ENCODE results near the gene FGD1.
A peak's percentile ranks its signal among the peaks of the same experiment; 100 is the strongest.

The FGD1 gene

DNA sequence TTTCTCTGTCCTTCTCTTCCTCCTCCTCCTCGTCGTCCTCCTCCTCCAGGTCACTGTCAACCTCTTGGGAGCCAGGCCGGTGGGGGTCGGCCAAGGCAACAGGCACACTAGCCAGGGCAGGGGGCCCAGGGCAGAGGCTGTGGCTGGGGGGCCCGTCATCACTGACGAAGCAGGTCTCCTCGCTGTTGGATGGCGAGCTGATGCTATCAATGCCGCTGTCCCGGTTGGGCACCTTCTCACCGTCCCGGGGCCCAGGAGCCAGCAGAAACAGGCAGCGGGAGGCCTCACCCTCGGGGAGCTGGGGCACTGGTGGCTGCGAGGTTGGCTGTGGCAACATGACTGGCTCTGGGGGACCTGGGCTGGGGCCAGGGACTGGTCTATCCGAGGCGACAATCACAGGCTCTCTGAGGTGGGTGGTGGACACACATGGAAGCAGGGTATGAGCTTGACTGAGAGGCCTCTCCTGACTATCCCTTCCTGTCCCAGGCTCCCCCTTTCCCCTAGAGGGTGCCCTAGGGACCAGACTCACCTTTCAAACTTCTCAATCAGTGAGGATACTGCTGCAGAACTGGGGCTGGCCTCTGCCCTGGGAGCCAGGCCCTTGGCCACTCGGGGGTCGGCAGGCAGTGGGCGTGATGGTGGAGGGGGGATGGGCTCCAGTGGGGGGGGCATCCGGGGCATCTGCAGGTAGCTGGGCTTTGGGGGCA lies 25.8 kb downstream of the FGD1 start:
- no peak for DNase-seq

GRCh38 chrX:54452920-54453319 lies 43.1 kb downstream of the FGD1 start:
- no peak for DNase-seq

DNA sequence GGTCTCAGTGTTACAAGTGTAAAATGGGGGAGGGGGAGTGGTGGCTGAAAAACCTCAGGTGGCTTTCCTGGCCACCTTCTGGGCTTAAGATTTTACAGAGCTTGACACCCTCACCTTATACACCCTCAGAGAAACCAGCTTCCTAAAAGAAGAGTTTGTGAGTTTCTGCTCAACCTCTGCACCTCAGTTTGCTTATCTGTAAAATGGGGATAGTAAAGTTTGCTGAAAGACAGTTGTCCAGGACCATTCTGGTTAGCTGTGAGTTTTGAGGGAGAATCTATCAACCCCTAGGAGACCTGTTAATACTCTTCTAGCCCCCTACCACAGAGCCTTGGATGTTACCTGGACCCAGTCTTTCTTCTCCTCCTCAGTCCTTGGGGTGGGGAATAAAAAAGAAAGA lies 46.1 kb downstream of the FGD1 start:
- DNase-seq = no peak

DNA sequence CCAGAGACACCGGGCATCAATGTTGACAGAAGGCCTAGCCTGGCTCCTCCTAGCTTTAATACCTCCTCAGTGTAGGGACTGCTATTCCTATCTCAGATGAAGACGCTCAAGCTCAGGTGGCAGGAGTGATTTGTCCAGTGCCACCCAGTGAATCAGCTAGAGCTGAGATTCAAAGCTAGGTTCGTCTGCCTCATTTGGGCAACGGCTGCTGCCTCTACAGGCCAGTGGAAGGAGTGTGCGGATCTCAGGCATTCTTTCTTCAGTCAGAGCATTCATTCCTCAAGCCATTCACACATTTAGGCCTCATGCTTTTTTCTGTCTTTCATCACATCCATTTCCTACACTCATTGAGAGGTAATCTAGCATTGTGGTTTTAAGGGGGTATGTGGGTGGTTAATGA lies 48.6 kb downstream of the FGD1 start:
- DNase-seq = no peak

- no peak for DNase-seq
Measured at GRCh38 chrX:54446084-54446483, 50.0 kb downstream of the FGD1 start.

DNA sequence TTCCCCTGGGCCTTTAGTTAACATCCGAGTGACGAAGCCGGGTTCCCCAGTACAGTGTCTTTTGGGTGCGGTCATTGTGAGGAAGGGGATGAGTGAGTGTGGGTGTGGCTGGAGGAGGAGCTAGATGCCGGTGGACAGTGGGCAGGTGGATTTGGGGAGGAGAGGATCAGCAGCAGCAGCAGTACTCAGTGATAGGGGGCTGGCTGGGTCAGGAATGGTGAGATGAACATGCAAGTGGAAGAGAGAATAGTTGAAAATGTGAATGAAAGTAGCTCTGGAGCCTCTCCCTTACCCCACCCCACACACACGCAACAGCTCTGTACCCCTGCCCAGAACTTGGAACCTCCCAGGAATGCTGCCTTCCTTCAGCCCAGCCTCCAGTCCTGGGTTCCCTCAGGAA lies 51.3 kb downstream of the FGD1 start:
- DNase-seq = no peak

GRCh38 chrX:54442790-54443189 lies 53.2 kb downstream of the FGD1 start:
- no peak for DNase-seq

DNA sequence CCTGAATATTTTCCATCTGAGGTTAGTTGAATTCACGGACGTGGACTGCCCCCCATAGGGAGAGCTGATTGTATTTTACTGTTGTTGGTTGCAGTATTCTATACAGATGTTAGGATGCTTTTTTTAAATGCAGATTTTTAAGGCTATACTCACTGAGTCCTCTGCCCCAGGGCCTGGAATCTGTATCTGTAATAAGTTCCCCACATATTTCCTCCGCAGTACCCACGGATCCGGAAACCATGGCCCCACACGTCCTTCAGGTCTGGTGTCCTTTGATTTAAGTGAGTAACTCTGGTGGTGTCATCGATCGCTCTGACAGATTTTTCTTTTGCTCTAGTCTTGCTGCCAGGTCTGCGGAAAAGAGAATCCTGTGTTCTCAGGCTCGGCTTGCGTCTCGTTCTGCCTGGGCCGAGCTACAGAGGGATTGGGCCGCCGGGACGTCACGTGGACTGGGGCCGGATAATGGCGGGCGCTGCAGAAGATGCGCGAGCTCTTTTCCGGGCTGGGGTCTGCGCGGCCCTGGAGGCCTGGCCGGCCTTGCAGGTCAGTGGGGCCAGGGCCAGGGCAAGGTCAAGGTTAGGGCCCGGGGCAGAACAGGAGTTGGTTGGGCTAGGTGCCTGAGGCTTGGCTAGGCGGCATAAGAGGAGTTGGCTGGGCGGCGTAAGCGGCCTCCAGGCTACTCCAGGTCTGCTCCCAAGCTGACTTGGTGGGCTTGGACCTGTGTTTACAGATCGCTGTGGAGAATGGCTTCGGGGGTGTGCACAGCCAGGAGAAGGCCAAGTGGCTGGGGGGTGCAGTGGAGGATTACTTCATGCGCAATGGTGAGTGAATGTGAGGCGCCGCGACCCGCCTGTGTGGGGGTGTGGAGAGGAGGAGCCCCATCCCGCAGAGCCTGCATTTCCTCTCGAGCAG lies 55.8 kb downstream of the FGD1 start, which contains the start of gene TSR2:
Gene TSR2, plus strand, starts transcription at position 445 of the 912 bp plus-strand sequence. Its CDS starts 18 bp downstream, at position 463.
- peak; percentile 87 for DNase-seq

DNA sequence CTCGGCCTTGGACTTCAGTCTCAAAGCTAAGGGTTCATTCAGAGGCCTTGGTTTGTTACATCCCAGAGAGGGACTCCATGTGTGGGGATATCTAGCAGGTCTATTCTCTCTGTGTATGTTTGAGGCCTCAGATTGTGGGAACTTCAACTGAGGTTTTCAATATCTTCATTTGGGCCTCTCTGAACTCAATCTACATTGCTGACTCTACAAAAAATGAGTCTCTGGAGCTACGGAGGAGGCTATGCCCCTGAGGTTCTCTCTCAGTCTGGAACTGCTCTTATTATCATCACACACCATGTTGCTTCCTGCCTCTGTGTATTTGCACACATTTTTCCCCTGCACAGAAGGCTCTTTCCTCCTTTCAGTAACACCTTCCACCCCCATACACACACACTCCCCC lies 60.9 kb downstream of the FGD1 start:
- no peak for DNase-seq

- DNase-seq = no peak
Measured at GRCh38 chrX:54430519-54430918, 65.5 kb downstream of the FGD1 start.

GRCh38 chrX:54427837-54428424 lies 68.1 kb downstream of the FGD1 start:
- DNase-seq = no peak

- DNase-seq = no peak
Measured at GRCh38 chrX:54423161-54423888, 72.7 kb downstream of the FGD1 start.

DNA sequence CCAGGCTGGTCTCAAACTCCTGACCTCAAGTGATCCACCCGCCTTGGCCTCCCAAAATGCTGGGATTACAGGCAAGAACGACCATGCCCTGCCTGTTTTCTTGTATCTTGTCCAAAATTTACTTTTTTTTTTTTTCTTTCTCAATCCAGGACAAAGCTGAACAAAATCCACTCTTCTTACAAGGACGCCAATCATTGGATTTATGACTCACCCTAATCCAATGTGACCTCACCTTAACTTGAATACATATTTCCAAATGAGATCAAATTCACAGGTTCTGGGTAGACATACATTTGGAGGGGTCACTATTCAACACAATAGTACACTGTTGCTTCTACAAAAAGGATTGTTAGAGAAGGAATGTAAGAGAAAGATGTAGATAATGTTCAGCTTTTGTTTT lies 73.9 kb downstream of the FGD1 start:
- no peak for DNase-seq

DNA sequence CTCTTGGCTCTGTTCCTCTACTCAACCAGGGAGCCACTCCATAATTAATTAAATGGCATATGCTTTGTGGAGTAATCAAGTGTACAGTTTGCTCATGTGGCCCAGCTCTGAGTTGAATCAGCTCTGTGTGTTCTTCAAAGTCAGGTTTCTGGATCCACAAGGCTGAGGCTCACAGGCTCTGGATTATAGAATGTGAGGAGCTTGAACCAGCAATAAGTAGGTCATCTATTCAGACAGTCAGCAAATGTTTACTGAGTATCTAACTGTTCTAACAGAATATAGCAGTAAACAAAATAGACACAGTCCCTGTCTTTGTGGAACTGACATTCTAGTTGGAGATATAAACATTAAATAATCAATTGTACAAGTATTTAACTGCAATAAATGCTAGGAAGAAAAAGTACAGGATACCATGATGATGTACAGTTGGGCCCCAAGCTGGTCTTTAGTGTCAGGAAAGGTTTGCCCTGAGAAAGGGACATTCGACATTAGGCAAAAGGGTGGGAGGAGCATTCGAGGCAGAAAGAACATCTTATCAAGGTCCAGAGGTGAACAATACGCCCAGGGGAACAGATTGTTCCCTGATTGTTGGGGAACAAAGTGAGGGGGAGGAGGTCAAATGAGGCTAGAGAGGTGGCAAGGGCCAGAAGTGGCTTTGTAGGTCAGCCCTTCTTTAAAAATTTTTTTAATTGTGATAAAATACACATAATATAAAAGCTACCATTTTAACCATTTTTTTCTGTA lies 76.3 kb downstream of the FGD1 start:
- DNase-seq = no peak

GRCh38 chrX:54416965-54417364 lies 79.1 kb downstream of the FGD1 start:
- DNase-seq = no peak

DNA sequence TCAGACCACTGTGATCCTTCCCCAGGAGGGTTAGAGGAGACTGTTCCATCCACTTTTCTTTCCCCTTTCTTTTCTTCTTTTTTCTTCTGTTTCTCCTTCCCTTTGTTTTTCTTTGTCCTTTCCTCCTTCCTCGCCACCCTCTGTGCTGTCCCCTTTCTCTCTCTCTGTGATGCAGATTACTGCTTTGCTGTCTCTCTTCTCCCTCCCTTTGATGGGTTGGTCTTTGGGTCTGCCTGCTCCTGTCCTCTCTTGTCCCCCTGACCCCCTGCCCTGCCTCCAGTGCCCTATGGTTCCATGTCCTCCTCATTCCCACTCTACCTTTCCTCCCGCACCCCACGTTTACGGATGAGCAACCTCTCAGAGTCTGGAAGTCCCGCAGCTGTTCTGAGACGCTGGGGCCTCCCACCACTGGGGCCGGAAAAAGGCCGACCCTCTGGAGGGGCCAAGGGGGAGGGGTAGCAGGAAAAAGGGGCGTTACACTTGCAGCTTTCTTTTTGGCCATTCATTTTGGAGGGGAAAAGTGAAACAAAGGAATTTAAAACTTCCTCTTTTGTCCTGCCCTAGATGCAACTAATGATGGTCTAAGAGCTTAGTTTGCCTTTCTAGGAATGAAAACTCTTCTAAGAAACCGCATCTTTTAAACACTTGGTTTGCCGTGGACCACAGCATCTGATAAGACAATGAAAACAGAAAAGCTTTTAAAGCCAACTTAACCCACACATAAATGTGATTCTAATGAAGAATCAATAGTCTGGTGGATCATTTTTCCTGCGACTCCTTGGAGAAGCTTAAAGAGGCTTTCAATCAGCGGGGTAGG lies 80.3 kb downstream of the FGD1 start:
- DNase-seq = no peak

- DNase-seq = no peak
Measured at GRCh38 chrX:54413753-54414152, 82.3 kb downstream of the FGD1 start.

DNA sequence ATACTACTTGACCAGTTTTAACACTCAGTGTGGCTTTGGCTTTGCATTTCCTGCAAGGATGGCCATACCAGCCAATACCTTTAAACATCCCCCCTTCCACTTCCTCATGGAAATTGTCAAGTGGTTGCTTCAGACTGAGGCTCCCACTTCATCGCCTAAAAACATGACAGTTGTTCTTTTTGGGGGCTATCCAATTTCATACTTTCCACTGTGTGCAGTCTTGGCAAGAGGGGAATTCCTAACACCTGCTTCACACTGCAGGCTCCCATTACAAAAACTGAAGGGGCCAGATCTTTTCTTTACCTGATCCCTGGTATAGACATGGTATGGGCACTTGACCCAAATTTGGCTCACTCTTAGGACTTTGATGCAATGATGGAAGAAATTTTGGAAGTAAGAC lies 84.3 kb downstream of the FGD1 start:
- no peak for DNase-seq

- DNase-seq = no peak
Measured at GRCh38 chrX:54407266-54407665, 88.8 kb downstream of the FGD1 start.

DNA sequence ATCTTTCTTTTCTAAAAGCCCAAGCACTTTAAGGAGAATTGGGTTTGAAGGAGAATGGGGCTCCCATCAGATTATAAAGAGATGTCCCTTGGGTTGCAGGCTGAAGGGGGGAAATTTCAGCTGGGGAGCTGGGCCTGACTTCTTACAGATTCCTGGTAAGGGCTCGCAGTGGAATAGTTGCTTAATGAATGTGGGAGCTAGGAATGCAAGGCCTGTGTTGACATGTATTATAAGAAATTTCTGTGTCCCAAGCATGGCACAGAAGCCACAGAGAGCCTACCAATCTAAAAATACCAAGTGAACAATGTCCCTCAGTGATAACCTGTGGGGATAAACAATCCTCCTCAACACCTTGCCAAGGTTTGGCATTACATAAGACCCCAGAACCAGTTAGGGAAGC lies 98.9 kb downstream of the FGD1 start:
- DNase-seq = no peak
